Measurements from ENCODE around the gene NUPR1.

- TF ChIP-seq CTCF (IDR thresholded peaks at IDR 0.05) = no peak
- no peak for TF ChIP-seq POLR2AphosphoS5 (IDR thresholded peaks at IDR 0.05; ENCODE audit: insufficient read depth in 1 of 2, low read depth in 1 of 2)
- TF ChIP-seq POLR2A (IDR thresholded peaks at IDR 0.05) = no peak
Measured at GRCh38 chr16:28532940-28533647, 5.7 kb downstream of the NUPR1 start.

Measured in vagina (tissue), 2 donors.